SU-DHL-6 (cell line): Measurements from ENCODE around the gene GSS.

Experiments used
- CTCF ChIP-seq: fragments of 200-600 bp; sonication (generic); IDR thresholded peaks from one replicate; pipeline ENCODE4 v1.5.1; 2017; ENCODE audit warnings: antibody characterized with exemption, mild to moderate bottlenecking, low read length, moderate library complexity; ENCODE audit not compliant: insufficient read depth, poor library complexity, severe bottlenecking
- EZH2phosphoT487 ChIP-seq: fragments of 200-600 bp; sonication (generic), shearing (Covaris generic); conservative IDR thresholded peaks from 2 replicates; pipeline ENCODE4 v1.6.1; 2018; ENCODE audit warnings: mild to moderate bottlenecking, antibody characterized with exemption, low read length, moderate library complexity, mixed read lengths

DNA sequence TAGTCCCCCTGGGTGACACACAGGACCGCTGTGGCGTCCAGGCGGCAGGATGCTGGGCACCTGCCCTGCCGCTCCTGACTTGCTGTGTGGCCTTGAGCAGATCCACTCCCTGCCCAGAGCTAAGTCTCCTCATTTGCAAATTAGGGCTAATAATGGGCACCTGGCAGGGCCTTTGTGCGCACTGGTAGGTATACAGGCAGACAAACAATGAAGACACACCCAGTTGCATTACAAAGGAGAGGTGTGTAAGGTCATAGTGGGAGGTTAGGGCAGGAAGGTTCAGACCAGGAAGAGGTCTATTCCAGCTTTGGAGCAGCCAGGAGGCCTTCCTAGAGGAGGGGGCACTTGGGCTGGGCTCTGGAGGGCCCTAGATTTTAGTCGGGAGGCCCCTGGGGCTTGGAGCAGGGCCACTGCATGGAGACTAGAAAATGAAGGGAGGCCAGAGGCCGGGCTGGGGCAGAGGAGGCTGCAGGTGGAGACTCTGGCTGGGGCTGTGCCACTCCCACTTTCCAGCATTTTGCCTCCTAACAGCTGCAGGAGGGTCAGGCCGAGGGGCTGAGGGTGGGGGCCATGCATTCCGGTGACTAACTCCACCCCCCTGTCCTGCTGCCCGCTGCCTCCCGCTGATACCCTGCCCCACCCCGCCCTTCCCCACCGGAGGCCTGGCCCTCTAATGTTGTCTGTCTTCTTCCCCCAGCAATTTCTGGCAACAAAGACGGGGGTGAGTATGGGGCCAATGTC lies 28.6 kb upstream of the GSS start:
- TF ChIP-seq CTCF = no peak
- no peak for TF ChIP-seq EZH2phosphoT487
